Measurements from ENCODE around the gene PA2G4. TPM values are rescaled to one million over a fixed set of nuclear protein-coding genes. Genes with fewer than 3 reads are reported as not detected.

PA2G4 gene
- total and polyA plus RNA-seq, 2 donors (not counting 3 experiments of a cell fraction or from before 2014, with no cell fraction given): 121 to 188 TPM

DNA sequence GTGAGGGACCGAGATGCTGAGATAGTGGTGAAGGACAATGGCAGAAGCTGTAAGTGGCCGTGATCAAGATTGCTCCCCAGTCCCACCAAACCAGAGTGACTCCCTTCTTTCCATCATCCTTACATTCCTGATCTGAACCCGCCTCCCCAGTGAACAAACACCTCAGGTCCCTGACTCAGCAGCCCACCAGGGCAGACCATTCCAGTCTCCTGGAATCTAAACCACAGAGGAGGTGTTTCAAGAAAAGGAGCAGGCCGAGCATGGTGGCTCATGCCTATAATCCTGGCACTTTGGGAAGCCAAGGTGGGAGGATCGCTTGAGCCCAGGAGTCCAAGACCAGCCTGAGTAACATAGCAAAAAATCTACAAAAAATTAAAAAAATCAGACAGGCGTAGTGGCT is 17.8 kb upstream of the PA2G4 start:
- Histone ChIP-seq H3K36me3 (ENCODE audit: control insufficient read depth in 2 of 2, extremely low read depth in 1 of 2, insufficient read depth in 2 of 2, low read length in 2 of 2) (no peaks in the 10 kb centered on the region), H3K27me3 (ENCODE audit: control insufficient read depth in 2 of 2, insufficient read depth in 2 of 2, low read length in 2 of 2) (peaks cover 3% of the 10 kb centered on the region in 2 experiments), H3K9ac (replicated peaks; ENCODE audit: extremely low read depth, insufficient read depth, low read length) (no peak overlapping the region), H3K4me3 (replicated peaks in 1 of 3; ENCODE audit: insufficient read depth in 1 of 3, low read depth in 1 of 3, low read length in 3 of 3) (no peak overlapping the region), H3K9me1 (replicated peaks; ENCODE audit: control insufficient read depth, extremely low read depth, insufficient read depth, low read length) (no peaks in the 10 kb centered on the region), H2AFZ (ENCODE audit: low read depth, low read length) (no peak overlapping the region), H3K79me2 (ENCODE audit: control insufficient read depth, insufficient read depth, low read length) (no peaks in the 10 kb centered on the region), H4K20me1 (replicated peaks; ENCODE audit: control insufficient read depth, extremely low read depth, insufficient read depth, low read length) (no peaks in the 10 kb centered on the region), H3K27ac (ENCODE audit: insufficient read depth, low read depth, low read length) (no peak overlapping the region), H3K4me2 (ENCODE audit: insufficient read depth, low read length) (no peak overlapping the region), H3K4me1 (ENCODE audit: control insufficient read depth, extremely low read depth, insufficient read depth, low read length) (peaks cover 13% of the 10 kb centered on the region), H3K9me3 (replicated peaks; ENCODE audit: control insufficient read depth, insufficient read depth, low read length) (no peaks in the 10 kb centered on the region)
- dilution Hi-C loops (cut with MboI; ENCODE audit: extremely low pct_ligation_motif_present, low sequenced_read_pairs) (no loop called here), intact Hi-C loops (cut with micrococcal nuclease) (no loop called here)
- POLR2A ChIA-PET: interaction anchor here (0.6 kb wide), 1 partner anchor 42 kb away, joined by 3 read pairs; no protein-coding TSS in a partner anchor
- CTCF ChIA-PET: interaction anchor here (2.5 to 2.9 kb wide), 2 partner anchors 18 to 90 kb away, joined by 14 to 35 read pairs; partner anchors contain the start of genes PA2G4 and SUOX
- BruUV-seq (replicated peaks): no TSS peak
- TF ChIP-seq GATA2 (IDR thresholded peaks at IDR 0.05; ENCODE audit: insufficient read depth, insufficient read length, low read depth, low read length) (no peak), FOS (IDR thresholded peaks at IDR 0.05; ENCODE audit: borderline replicate concordance, insufficient read depth, low read length) (no peak), JUN (IDR thresholded peaks at IDR 0.05; ENCODE audit: borderline replicate concordance, insufficient read depth, insufficient read length, low read depth) (no peak), MYC (IDR thresholded peaks at IDR 0.05; ENCODE audit: low read depth, low read length) (no peak), EZH2 (IDR thresholded peaks at IDR 0.05; ENCODE audit: borderline replicate concordance, low read depth, low read length, severe bottlenecking) (no peak), POLR2A (IDR thresholded peaks at IDR 0.05; ENCODE audit: low read depth, low read length) (no peak), POLR2AphosphoS5 (IDR thresholded peaks at IDR 0.05; ENCODE audit: insufficient read depth, low read depth, low read length) (no peak)
- TF ChIP-seq, protein P1, sequence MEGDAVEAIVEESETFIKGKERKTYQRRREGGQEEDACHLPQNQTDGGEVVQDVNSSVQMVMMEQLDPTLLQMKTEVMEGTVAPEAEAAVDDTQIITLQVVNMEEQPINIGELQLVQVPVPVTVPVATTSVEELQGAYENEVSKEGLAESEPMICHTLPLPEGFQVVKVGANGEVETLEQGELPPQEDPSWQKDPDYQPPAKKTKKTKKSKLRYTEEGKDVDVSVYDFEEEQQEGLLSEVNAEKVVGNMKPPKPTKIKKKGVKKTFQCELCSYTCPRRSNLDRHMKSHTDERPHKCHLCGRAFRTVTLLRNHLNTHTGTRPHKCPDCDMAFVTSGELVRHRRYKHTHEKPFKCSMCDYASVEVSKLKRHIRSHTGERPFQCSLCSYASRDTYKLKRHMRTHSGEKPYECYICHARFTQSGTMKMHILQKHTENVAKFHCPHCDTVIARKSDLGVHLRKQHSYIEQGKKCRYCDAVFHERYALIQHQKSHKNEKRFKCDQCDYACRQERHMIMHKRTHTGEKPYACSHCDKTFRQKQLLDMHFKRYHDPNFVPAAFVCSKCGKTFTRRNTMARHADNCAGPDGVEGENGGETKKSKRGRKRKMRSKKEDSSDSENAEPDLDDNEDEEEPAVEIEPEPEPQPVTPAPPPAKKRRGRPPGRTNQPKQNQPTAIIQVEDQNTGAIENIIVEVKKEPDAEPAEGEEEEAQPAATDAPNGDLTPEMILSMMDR (IDR thresholded peaks at IDR 0.05; ENCODE audit: extremely low read depth in 1 of 2, insufficient read depth in 1 of 2, low read depth in 1 of 2, low read length in 2 of 2): no peak
- TF ChIP-seq, protein P2, sequence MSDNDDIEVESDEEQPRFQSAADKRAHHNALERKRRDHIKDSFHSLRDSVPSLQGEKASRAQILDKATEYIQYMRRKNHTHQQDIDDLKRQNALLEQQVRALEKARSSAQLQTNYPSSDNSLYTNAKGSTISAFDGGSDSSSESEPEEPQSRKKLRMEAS (IDR thresholded peaks at IDR 0.05; ENCODE audit: insufficient read depth, insufficient read length): no peak
- DNase-seq (ENCODE audit: low read depth, low spot score): no peak
- no peak for FAIRE-seq
